GM18909 (cell line): Measurements from ENCODE around the gene NOTCH1.

Experiments used
- ATAC-seq: cut with Tn5 transposase; IDR thresholded peaks from one replicate; pipeline ENCODE4 v1.9.1; 2021; ENCODE audit warnings: mild to moderate bottlenecking; ENCODE audit not compliant: unreplicated experiment, poor library complexity

The NOTCH1 gene

DNA sequence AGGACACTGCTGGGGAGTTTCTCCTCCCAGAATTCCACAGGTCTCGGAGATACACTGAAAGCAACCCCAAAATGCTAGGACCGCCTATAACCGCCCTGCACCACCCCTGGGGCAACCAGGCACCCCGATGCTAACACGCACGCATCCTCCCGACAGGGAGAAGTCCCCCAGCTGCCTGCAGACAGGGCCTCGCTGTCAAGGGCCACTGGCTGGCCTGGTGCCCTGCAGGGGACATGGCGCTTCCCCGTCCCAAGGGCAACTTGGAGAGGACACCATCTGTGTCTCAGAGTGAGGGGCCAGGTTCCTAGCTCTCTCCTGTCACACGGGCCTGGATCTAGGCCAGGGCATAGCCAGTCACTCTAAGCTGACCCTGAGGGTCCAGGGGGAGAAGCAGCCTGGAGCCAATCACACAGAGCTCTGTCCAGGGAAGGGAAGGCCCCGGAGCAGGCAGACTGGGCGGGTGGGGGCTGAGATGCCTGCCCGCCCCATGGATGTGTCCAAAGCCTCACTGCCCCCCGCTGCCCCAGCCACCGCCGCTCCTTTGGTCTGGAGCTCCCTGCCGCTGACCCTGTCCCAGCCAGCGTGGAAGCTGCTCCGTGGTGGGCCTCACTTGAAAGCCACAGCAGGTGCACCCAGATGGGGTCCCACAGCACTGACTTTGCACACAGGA, 9.7 kb downstream of the NOTCH1 start:
- ATAC-seq: no peak

GRCh38 chr9:136535070-136535469, 10.8 kb downstream of the NOTCH1 start:
- no peak for ATAC-seq

- no peak for ATAC-seq
Measured at GRCh38 chr9:136534366-136534765, 11.5 kb downstream of the NOTCH1 start.

DNA sequence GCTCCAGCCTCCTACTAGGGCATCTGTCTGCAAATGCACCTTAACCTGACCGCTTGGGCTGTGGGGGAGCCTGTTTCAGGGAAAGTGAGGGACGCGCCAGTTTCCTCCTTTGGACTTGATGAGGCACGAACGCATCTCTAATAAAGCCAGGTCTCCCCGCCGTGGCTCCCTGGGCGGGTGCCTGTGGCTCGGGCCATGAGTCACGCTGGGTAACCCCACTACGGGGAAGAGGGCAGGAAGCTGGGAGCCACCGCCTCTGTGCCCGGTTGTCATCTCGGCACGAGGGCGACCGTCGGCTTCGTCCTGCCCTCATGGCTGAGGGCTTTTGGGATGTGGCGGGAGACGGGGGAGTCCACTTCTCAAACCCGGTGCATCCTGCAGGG, 12.1 kb downstream of the NOTCH1 start:
- no peak for ATAC-seq

DNA sequence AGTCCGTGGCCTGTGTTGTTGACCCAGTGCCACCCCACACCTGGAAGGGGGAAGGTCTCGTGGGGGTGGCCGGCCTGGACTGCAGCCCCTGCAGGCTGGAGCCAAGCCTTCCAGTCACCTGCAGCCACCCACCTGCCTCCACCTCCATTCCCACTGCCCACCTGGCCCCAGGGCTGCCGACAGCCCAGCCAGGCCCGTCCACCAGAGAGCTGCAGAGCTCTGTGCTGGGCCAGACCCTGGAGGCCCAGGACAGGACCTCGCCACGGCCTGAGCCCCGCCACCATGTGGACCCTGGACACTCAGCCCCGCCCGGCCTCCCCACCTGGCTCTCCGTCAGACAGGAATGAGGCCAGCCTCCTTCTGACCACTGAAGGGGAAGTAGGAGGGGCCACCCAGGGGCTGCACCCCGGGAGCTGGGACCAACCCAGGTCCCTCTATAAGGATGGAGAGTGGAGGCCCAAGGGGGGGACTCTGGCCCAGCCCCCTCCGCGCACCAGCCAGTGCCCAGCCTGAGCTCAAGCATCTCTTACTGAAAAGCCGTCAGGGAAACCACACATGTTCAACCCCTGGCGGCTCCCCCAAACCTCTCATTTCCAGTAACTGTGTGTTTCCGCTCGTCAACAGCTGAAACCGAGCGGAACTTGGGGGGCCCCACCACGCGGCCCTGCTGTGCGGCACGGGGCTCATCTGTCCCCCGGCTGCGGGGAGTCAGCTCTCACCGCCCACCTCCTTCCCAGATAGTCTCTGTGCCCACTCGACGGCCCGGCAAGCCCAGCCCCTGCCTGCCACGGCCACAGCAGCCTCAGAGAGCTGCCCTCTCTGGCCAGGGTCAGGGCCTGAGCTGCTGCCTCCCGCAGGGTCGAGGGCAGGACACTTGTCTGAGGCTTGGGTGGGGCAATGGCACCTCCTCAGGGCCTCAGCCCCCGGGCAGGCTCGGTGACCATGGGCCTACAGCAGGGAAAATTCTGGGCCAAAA, 12.8 kb downstream of the NOTCH1 start:
- ATAC-seq: no peak

DNA sequence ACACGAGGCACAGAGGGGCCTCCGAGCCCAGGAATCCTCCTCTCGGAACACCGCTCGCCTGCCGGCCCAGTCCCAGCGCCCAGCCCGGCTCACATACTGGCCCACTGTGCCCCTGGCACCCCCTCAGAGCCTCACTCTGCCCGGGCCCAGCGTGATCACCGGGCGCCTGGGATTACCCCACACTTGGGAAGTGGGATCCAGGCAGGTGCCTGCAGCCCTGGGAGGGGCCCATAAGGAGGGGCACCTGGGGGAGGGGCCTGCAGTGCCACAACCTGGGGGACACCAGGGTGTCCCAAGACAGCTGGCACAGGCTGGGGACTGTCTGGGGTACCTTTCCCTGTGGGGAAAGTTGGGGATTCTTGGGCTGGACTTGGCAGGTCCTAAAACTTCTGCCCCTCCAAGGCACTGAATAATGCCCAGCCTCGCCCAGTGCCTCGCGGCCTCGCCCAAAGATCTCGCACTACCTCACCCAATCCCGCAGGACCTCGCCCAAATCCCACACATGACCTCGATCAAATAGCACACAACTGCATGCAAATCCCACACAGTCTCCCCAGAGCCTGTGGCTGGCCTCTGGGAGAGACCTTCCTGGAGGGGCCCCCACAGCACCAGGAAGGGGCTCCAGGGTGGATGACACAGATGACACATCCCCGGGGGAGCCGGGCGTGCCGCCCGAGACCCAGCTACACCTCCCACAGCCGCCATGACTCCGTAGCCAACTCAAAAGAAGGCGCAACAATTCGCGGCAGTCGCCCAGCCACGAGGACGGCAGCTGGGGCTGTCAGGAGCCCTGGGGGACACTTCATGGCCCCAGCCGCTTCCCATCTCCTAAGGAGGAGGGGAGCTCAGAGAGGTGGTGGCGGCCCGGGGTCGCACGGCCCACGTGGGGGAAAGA, 13.7 kb downstream of the NOTCH1 start:
- no peak for ATAC-seq

DNA sequence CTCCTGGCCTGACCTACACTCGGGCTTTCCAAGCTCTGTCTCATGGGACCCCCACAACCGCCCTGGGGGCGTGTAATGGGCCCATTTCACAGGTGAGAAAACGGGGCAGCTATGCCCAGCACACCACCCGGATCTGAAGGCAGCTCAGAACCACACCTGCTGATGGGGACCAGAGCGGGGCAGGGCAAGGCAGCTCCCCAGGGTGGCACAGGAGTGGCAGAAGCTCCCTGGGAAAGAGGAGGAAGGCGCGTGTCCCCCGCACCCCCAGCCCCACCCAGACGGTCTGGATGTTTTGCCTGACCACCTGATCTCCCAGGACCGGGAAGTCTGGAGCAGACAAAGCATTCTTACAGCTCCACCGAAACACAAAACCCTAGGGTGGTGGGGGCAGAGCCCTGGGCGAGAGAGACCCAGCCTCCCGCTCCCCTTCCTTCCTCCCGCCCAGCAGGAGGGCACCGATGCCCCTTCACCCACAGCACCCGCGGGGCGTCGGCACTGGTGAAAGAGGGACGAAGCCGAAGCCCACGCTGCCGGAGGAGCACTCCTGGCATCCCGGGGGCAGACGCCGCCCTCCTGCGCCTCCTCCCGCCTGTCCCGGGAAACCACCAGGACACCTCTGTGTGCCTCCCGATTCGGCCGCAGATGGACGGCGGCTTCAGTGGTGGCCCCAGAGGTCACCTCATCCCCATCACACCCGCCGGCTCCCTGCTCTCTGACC, 14.5 kb downstream of the NOTCH1 start:
- ATAC-seq: no peak

DNA sequence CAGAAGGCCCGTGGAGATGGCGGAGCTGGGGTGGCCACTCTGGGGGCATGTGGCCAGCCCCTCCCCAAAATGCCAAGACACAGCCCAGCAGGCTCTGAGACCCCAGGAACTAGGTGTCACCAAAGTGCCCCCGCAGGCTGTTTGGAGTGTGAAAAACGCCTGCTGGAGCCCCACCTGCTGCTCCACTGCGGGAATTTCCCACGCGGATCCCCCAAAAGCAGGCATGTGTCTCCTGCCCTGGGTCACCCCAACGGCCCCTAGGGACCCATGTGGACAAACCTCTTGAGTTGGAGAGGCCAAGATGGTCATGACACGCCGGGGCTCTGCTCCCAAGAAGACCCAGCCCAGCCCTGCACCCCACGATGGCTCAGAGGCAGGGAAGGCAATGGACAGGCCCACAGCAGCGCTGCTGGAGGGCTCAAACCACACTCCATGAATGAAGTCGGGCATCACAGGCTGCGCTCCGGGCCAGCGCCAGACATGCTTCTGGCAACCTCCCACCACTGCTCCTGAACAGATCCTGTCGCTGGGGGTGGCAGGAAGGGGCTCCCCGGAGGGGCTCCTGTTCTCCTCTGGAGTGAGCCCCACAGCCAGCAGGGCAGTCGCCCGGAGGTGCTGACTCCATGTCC, 15.3 kb downstream of the NOTCH1 start:
- no peak for ATAC-seq

GRCh38 chr9:136529516-136530460, 16.1 kb downstream of the NOTCH1 start:
- no peak for ATAC-seq

- ATAC-seq: no peak
Measured at GRCh38 chr9:136528716-136529341, 17.0 kb downstream of the NOTCH1 start.

DNA sequence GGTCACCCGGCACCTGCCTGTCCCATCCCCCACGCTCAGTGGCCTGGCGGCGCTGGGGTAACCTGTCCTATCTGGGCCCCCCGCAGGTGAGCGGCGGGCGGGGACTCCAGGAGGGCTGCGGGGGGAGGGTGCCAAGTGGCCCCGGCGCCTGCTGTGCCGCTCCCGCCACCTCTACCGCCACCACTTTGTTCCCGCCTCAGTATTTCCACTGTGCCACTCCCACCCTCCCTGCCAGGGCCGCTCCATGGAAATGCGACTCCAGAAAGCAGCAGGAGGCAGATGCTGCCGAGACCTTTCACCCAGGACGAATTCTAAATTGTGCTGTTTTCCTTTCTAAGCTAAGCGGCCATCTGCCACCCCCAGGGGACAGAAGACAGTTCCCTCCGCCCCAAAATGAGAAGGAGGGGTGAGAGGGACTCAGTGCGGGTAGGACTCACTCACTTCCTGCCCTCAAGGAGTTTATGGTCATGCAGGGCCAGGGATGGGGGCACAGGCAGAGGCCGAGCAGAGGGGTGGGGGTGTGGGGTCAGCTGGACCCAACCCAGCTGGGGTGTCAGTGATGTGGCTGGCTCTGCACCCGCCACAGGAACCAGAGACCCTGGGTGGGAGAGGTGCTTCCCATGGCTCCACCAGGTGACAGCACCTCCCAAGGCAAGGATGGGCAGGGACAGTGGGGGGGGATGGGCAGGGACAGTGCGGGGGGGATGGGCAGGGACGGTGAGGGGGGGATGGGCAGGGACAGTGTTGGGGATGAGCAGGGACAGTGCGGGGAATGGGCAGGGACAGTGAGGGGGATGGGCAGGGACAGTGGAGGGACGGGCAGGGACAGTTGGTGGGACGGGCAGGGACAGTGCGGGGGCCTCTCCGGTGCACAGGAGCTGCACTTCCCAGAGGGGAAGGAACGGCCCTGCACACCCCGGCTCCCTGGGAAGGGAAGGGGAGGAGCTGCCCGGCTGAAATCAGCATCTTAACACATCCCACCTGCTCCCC, 17.8 kb downstream of the NOTCH1 start:
- no peak for ATAC-seq

GRCh38 chr9:136527131-136527530, 18.7 kb downstream of the NOTCH1 start:
- no peak for ATAC-seq

- no peak for ATAC-seq
Measured at GRCh38 chr9:136526625-136527066, 19.2 kb downstream of the NOTCH1 start.

- ATAC-seq: no peak
Measured at GRCh38 chr9:136525841-136526499, 19.9 kb downstream of the NOTCH1 start.

DNA sequence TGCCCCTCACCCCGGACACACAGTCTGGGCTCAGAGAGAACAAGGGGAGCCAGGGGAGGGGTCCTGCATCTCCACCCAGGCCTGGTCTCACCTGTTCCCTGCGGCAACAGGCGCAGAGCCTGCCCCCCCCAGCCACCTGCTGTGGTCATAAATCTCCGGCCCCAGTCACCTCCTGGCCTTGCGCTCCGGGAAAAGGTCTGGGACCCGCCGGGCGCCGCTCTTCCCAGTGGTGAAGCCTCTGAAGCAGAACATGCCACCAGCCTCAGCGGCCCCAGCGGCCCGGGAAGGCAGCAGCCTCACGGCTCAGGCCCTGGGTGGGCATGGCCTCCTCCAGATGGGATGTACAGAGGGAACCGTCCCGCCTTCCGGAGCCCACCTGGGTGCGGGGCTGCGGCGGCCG, 20.6 kb downstream of the NOTCH1 start:
- no peak for ATAC-seq
